Sciatic nerve (tissue), 2 donors: ENCODE measurements around the gene LPIN3. TPM values are rescaled to one million over a fixed set of nuclear protein-coding genes. Genes with fewer than 3 reads are reported as not detected.

Source experiments
- ATAC-seq: fragments of 200-7000 bp; cut with Tn5 transposase; one replicate; pipeline ENCODE4 v1.9.1; 2020; ENCODE audit warnings: mild to moderate bottlenecking, moderate library complexity
- DNase-seq: peaks from one replicate; pipeline ENCODE4 v3.0.0-alpha.2; 2020; ENCODE audit warnings: low spot score
- intact Hi-C: fragments of 100-400 bp; cut with DNase I; formaldehyde crosslinking; loops from one replicate; pipeline ENCODE4 v1.14.2; 2022
- total RNA-seq: library from RNA; stranded (reverse); fragmentation: NEBNext Ultra II Directional; extraction: Animal tissue kit (Norgen Biotek cat#: 25700); gene quantifications from one replicate; pipeline ENCODE4 v1.2.1, GENCODE V29; 2021
- donor health status: DM: no; HTN: no; CAD: no.
- donor health status: DM: no; HTN: no; CAD: no.

The LPIN3 gene
- total RNA-seq, 1 donor from 2014 or later: 12.9 TPM

- no peak for DNase-seq
- intact Hi-C loops: no loop called here
- no peak for ATAC-seq
These were observed 20.5 kb downstream of the LPIN3 start for GRCh38 chr20:41360831-41361756.

- intact Hi-C loops: no loop called here
- DNase-seq (no peak), ATAC-seq (no peak)
These were observed 21.4 kb downstream of the LPIN3 start for GRCh38 chr20:41361757-41362747.

DNA sequence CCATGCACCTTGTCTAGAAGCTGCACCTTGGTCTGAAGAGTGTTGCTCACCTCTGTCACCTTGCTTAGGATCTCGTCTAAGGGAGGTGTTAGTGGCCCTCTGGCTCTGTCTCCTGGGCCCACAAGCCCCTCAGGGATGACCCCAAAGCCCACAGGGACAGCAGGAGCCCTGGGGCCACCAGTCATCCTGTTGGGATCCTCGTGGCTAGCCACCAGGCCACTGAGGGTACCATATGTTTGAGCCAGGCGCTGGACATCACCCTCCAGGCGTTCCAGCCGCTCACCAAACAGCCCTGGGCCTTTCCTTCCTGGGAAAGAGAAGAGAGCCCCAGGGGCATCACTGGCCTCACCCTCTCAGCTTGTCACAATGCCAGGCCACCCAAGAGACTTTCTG is 22.1 kb downstream of the LPIN3 start:
- DNase-seq: no peak

GRCh38 chr20:41363601-41364000 is 23.0 kb downstream of the LPIN3 start:
- DNase-seq (no peak), ATAC-seq (no peak)
- intact Hi-C loops: no loop called here

More for the DNA sequence above, 22.1 kb downstream of the LPIN3 start:
- no peak for ATAC-seq
- intact Hi-C loops: no loop called here

- intact Hi-C loops: no loop called here
- ATAC-seq (no peak), DNase-seq (no peak)
These were observed 23.7 kb downstream of the LPIN3 start for GRCh38 chr20:41364236-41364855.

GRCh38 chr20:41364967-41365765 is 24.5 kb downstream of the LPIN3 start:
- DNase-seq: no peak
- intact Hi-C loops: no loop called here
- ATAC-seq: no peak

GRCh38 chr20:41365777-41366545 is 25.3 kb downstream of the LPIN3 start:
- intact Hi-C loops: no loop called here
- DNase-seq (no peak), ATAC-seq (peak; percentile 32)

- ATAC-seq: peak; percentile 10
- DNase-seq: no peak
- intact Hi-C loops: no loop called here
These were observed 26.1 kb downstream of the LPIN3 start, which contains the start of gene EMILIN3 for GRCh38 chr20:41366546-41367392. Gene EMILIN3, minus strand, starts transcription at chr20:41366818. Its CDS starts 184 bp downstream, at chr20:41366634.

- DNase-seq (no peak), ATAC-seq (no peak)
- intact Hi-C loops: no loop called here
These were observed 26.7 kb downstream of the LPIN3 start for GRCh38 chr20:41367393-41367695.

GRCh38 chr20:41367956-41368355 is 27.3 kb downstream of the LPIN3 start:
- DNase-seq: no peak
- no peak for ATAC-seq
- intact Hi-C loops: no loop called here

GRCh38 chr20:41369673-41370072 is 29.1 kb downstream of the LPIN3 start:
- DNase-seq (no peak), ATAC-seq (no peak)
- intact Hi-C loops: no loop called here

- intact Hi-C loops: no loop called here
- DNase-seq: no peak
- ATAC-seq: no peak
These were observed 29.6 kb downstream of the LPIN3 start for GRCh38 chr20:41370176-41370575.

DNA sequence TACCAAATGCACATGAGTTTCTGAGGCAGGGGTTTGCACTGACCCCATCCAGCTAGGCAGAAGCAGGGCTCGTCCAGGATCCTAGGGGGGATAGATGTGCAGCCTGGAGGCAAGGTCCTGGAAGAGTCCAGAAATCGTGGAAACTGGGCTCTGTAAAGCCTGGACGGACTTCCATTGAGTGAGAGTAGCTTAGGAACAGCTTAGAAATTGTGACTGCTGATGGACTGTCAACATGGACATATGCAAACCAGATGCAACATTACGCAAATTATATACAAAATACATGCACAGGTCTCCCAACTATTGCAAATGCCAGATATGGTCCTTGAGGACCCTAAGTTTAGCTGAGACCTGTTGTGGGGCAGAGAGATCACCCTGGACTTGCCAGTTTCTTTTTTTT is 30.8 kb downstream of the LPIN3 start:
- DNase-seq: no peak
- intact Hi-C loops: no loop called here
- no peak for ATAC-seq

DNA sequence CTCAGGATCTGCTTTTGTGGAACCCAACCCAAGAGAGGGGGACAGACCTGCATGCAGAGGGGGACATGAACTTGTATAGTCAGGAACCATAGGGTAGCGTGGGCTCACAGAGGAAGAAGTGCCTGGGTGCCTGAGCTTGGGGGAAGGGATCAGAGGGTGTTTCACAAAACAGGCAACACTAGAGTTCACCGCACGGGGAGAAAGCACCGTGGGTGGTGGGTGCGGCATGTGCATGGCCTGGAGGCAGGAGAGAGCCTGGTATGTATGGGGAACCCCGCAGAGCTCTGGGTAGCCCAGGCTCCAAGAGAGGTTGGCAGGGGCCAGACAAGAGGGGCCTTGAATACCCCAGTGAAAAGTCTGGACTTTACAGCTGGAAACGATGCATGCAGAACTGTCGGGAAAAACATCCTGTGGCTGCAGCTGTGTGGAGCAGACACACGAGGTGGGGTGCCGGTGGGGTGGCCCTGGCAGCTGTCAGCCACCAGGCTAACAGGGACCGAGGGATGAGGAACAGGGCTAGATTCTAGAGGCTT is 32.7 kb downstream of the LPIN3 start:
- intact Hi-C loops: no loop called here
- ATAC-seq: no peak

GRCh38 chr20:41373931-41374920 is 33.6 kb downstream of the LPIN3 start:
- intact Hi-C loops: no loop called here
- ATAC-seq (peak; percentile 16), DNase-seq (no peak)

More for the DNA sequence above, 32.7 kb downstream of the LPIN3 start:
- DNase-seq: no peak

GRCh38 chr20:41375846-41376245 is 35.2 kb downstream of the LPIN3 start:
- ATAC-seq (no peak), DNase-seq (no peak)
- intact Hi-C loops: no loop called here
